OCI-LY3 (cell line): Measurements from ENCODE around the gene HTRA1.

Experiments
- EZH2phosphoT487 ChIP-seq: fragments of 200-600 bp; shearing (Covaris generic); IDR thresholded peaks from 2 replicates; pipeline ENCODE4 v1.6.1; 2018; ENCODE audit warnings: antibody characterized with exemption, mixed run types, low read depth
- TF ChIP-seq, protein P1 (sequence below): fragments of 200-600, 300-600 bp; sonication (generic); IDR thresholded peaks from 2 replicates; pipeline ENCODE4 v1.5.1; 2014; ENCODE audit warnings: antibody characterized with exemption, low read length, low read depth

DNA sequence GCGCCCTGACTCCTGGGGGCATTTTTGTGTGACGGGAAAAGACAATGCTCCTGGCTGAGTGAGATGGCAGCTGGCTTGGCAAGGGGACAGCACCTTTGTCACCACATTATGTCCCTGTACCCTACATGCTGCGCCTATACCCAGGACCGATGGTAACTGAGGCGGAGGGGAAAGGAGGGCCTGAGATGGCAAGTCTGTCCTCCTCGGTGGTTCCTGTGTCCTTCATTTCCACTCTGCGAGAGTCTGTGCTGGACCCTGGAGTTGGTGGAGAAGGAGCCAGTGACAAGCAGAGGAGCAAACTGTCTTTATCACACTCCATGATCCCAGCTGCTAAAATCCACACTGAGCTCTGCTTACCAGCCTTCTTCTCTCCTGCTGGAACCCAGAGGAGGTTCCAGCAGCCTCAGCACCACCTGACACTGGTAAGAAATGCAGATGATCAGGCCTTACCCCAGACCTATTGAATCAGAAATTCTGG, 6.7 kb upstream of the HTRA1 start, which contains the start of gene ARMS2:
- TF ChIP-seq, protein P1, sequence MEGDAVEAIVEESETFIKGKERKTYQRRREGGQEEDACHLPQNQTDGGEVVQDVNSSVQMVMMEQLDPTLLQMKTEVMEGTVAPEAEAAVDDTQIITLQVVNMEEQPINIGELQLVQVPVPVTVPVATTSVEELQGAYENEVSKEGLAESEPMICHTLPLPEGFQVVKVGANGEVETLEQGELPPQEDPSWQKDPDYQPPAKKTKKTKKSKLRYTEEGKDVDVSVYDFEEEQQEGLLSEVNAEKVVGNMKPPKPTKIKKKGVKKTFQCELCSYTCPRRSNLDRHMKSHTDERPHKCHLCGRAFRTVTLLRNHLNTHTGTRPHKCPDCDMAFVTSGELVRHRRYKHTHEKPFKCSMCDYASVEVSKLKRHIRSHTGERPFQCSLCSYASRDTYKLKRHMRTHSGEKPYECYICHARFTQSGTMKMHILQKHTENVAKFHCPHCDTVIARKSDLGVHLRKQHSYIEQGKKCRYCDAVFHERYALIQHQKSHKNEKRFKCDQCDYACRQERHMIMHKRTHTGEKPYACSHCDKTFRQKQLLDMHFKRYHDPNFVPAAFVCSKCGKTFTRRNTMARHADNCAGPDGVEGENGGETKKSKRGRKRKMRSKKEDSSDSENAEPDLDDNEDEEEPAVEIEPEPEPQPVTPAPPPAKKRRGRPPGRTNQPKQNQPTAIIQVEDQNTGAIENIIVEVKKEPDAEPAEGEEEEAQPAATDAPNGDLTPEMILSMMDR, result no peak
- TF ChIP-seq EZH2phosphoT487, result no peak
